GM12878 (cell line): ENCODE data around the gene RALGPS1. TPM values are rescaled to one million over a fixed set of nuclear protein-coding genes. Genes with fewer than 3 reads are reported as not detected.

Experiments
- ATAC-seq: fragments of 200-7000 bp; cut with Tn5 transposase; 3 replicates; pipeline ENCODE4 v1.9.1; 2020; ENCODE audit warnings: mild to moderate bottlenecking, moderate library complexity
- BruUV-seq: library from RNA; stranded (reverse); fragments of 400-500 nt; replicated peaks from 2 replicates; lab custom pipeline; 2021; lab: Mats Ljungman, UMichigan
- CTCF ChIA-PET: fragments of 300-600 bp; sonication (Branson Sonifier 250); formaldehyde crosslinking; extraction: SDS; loops from one replicate; lab custom pipeline; 2021; ENCODE audit warnings: inconsistent platforms; lab: Yijun Ruan, JAX
- POLR2A ChIA-PET: fragments of 350-600 bp; formaldehyde crosslinking; extraction: SDS; loops from one replicate; lab custom pipeline; 2021; ENCODE audit warnings: inconsistent platforms; lab: Charles Lee
- RAD21 ChIA-PET: fragments of 300-600 bp; sonication (Branson Sonifier 250); formaldehyde crosslinking; loops from one replicate; lab custom pipeline; 2023; ENCODE audit warnings: antibody characterized with exemption; ENCODE audit not compliant: unreplicated experiment; lab: Charles Lee
- SMC1A ChIA-PET: fragments of 300-600 bp; sonication (Branson Sonifier 250); formaldehyde crosslinking; loops from one replicate; lab custom pipeline; 2023; ENCODE audit not compliant: unreplicated experiment, uncharacterized antibody; lab: Charles Lee
- DNase-seq: peaks from one replicate; pipeline ENCODE4 v3.0.0-alpha.2; 2011; ENCODE audit warnings: low read depth, low spot score
- FAIRE-seq: peaks from 3 replicates; lab custom pipeline; 2011; peaks lifted over from hg19 to GRCh38; lab: Jason Lieb, UNC
- H2AFZ ChIP-seq: 2 replicates; pipeline ENCODE4 v1.6.0; 2011; ENCODE audit warnings: low read depth, low read length, control low read depth; ENCODE audit not compliant: control insufficient read depth
- H3K27ac ChIP-seq: 2 replicates; pipeline ENCODE4 v1.5.1; 2011; ENCODE audit warnings: control low read depth; ENCODE audit not compliant: control insufficient read depth, insufficient read depth
- H3K27me3 ChIP-seq, 2 experiments: replicated peaks in 1 of 2; 2 replicates each; pipeline versions ENCODE4 v1.6.0 to v1.6.1; 2011; ENCODE audit warnings: low read length in 1 of 2; ENCODE audit not compliant: control insufficient read depth in 2 of 2, insufficient read depth in 2 of 2
- H3K36me3 ChIP-seq, 2 experiments: 2 replicates each; pipeline ENCODE4 v1.5.1; 2011; ENCODE audit warnings: low read length in 1 of 2; ENCODE audit not compliant: control insufficient read depth in 2 of 2, insufficient read depth in 2 of 2
- H3K4me1 ChIP-seq: 2 replicates; pipeline ENCODE4 v1.6.1; 2011; ENCODE audit warnings: mild to moderate bottlenecking, low read length, moderate library complexity, mixed read lengths; ENCODE audit not compliant: control insufficient read depth, insufficient read depth
- H3K4me2 ChIP-seq: 2 replicates; pipeline ENCODE4 v1.6.0; 2011; ENCODE audit warnings: control low read depth; ENCODE audit not compliant: control insufficient read depth, insufficient read depth
- H3K4me3 ChIP-seq: fragments of 200-600 bp; sonication (generic); 2 replicates; pipeline ENCODE4 v1.5.1; 2016
- H3K79me2 ChIP-seq: 2 replicates; pipeline ENCODE4 v1.6.0; 2011; ENCODE audit warnings: low read length; ENCODE audit not compliant: control insufficient read depth, insufficient read depth
- H3K9ac ChIP-seq: 2 replicates; pipeline ENCODE4 v1.8.0; 2011; ENCODE audit warnings: low read length, control low read depth, mixed read lengths; ENCODE audit not compliant: control insufficient read depth, insufficient read depth
- H3K9me3 ChIP-seq: replicated peaks from 3 replicates; pipeline ENCODE4 v1.5.1; 2011; ENCODE audit warnings: mild to moderate bottlenecking, low read length; ENCODE audit not compliant: control insufficient read depth, insufficient read depth
- H4K20me1 ChIP-seq: 2 replicates; pipeline ENCODE4 v1.6.0; 2011; ENCODE audit not compliant: control insufficient read depth, insufficient read depth
- CTCF ChIP-seq, 3 experiments: IDR thresholded peaks in 2 of 3; conservative IDR thresholded peaks in 1 of 3; 2 replicates each; pipeline ENCODE4 v1.5.1; 2011; ENCODE audit warnings: low read depth in 3 of 3, low read length in 3 of 3, mild to moderate bottlenecking in 3 of 3, control low read depth in 2 of 3, moderate library complexity in 2 of 3, inconsistent platforms in 1 of 3, mixed read lengths in 1 of 3; ENCODE audit not compliant: control insufficient read depth in 2 of 3, insufficient read depth in 1 of 3; ENCODE audit errors: extremely low read depth in 1 of 3
- E4F1 ChIP-seq: fragments of 450-650 bp; IDR thresholded peaks from 2 replicates; pipeline ENCODE4 v1.6.1; 2018; ENCODE audit warnings: borderline replicate concordance, mild to moderate bottlenecking; ENCODE audit not compliant: partially characterized antibody
- ELK1 ChIP-seq: IDR thresholded peaks from 2 replicates; pipeline ENCODE4 v1.6.1; 2012; ENCODE audit warnings: low read depth, low read length, improper control_type of control experiment
- MTA2 ChIP-seq: fragments of 450-650 bp; IDR thresholded peaks from 2 replicates; pipeline ENCODE4 v1.6.1; 2016; ENCODE audit warnings: low read depth, mild to moderate bottlenecking, moderate library complexity
- NFYB ChIP-seq: IDR thresholded peaks from 2 replicates; pipeline ENCODE4 v1.6.1; 2011; ENCODE audit warnings: low read depth, mild to moderate bottlenecking, low read length, improper control_type of control experiment, moderate library complexity; ENCODE audit not compliant: insufficient read depth
- POLR2AphosphoS5 ChIP-seq: IDR thresholded peaks from 2 replicates; pipeline ENCODE4 v1.6.1; 2011; ENCODE audit warnings: mild to moderate bottlenecking, low read length, inconsistent platforms
- PRDM15 ChIP-seq: fragments of 450-650 bp; formaldehyde crosslinking; IDR thresholded peaks from 2 replicates; pipeline ENCODE4 v1.4.0; 2020; ENCODE audit warnings: mild to moderate bottlenecking, moderate library complexity
- SIN3A ChIP-seq: IDR thresholded peaks from 2 replicates; pipeline ENCODE4 v1.6.1; 2012; ENCODE audit warnings: low read depth, low read length, improper control_type of control experiment
- SMAD1 ChIP-seq: fragments of 450-650 bp; IDR thresholded peaks from 2 replicates; pipeline ENCODE4 v1.6.1; 2018; ENCODE audit warnings: mild to moderate bottlenecking, low read depth; ENCODE audit not compliant: partially characterized antibody
- WGBS: methylation state at CpG from one replicate; pipeline ENCODE4 v1.1.6; 2016; ENCODE audit warnings: low lambda C conversion rate; ENCODE audit not compliant: insufficient replicate concordance, insufficient coverage; ENCODE audit errors: missing lambda C conversion rate; 5-methylcytosine and 5-hydroxymethylcytosine counted together
- in situ Hi-C: fragments of 300-500 bp; cut with MboI; formaldehyde crosslinking; loops from 9 replicates; pipeline ENCODE4 v1.14.3; 2018; ENCODE audit warnings: mixed read lengths
- intact Hi-C: fragments of 100-400 bp; cut with micrococcal nuclease; formaldehyde crosslinking; loops from one replicate; pipeline ENCODE4 v1.14.2; 2022; ENCODE audit not compliant: unreplicated experiment
- polyA plus RNA-seq, 11 experiments: library from polyadenylated mRNA; depleted of rRNA in 4 of 11; unstranded in 6 of 11; stranded (reverse) in 5 of 11; fragments of >200 nt; fragmentation: Nextera tagmentation in 4 of 11; fragmentation: Illumina TruSeq in 1 of 11; extraction: Ambion mirVana in 4 of 11; extraction: Trizol in 1 of 11; gene quantifications; 1 replicate in 1 of 11; 2 replicates in 10 of 11; pipeline versions ENCODE4 v1.2.1 to v1.2.3, GENCODE V29; 2011 to 2016; ENCODE audit warnings: inconsistent platforms in 2 of 11, missing spikeins in 2 of 11, low read depth in 1 of 11
- total RNA-seq, 4 experiments: library from RNA; depleted of rRNA in 3 of 4; stranded (reverse); fragments of >200 nt in 3 of 4; fragmentation: Illumina TruSeq in 1 of 4; extraction: Trizol in 1 of 4; gene quantifications; 2 replicates each; pipeline versions ENCODE4 v1.2.1 to v1.2.3, GENCODE V29; 2013 to 2021

Gene RALGPS1
- total and polyA plus RNA-seq, 10 of the 15 experiments (the other 5 are each of a cell fraction or from before 2014, with no cell fraction given), result 0.13 to 5.6 (median 2.7) TPM

GRCh38 chr9:127179633-127180441, 265.3 kb downstream of the RALGPS1 start:
- Histone ChIP-seq H3K9ac (no peak overlapping the region), H3K79me2 (no peaks in the 10 kb centered on the region), H3K4me1 (peaks cover 27% of the 10 kb centered on the region), H3K27ac (0 out of 2 replicates have a peak overlapping the region, but pooled peaks have one; percentile 10), H3K4me3 (no peak overlapping the region), H2AFZ (no peak overlapping the region), H3K27me3 (no peaks in the 10 kb centered on the region), H3K4me2 (no peak overlapping the region), H4K20me1 (no peaks in the 10 kb centered on the region), H3K9me3 (no peaks in the 10 kb centered on the region), H3K36me3 (no peaks in the 10 kb centered on the region)
- SMC1A ChIA-PET, result interaction anchor here (1.0 to 28.2 kb wide), 8 partner anchors 17 to 180 kb away, joined by 3 to 812 read pairs (median 6); no protein-coding TSS in a partner anchor
- FAIRE-seq (no peak), DNase-seq (no peak), ATAC-seq (peak; percentile 23)
- CTCF ChIA-PET, result interaction anchor here (0.6 to 11.2 kb wide), 9 partner anchors 9 to 214 kb away, joined by 3 to 174 read pairs (median 3); no protein-coding TSS in a partner anchor
- no TSS peak for BruUV-seq
- 85% methylated on average over 15 of the region's 15 CpGs for WGBS
- intact Hi-C loops (no loop called here), in situ Hi-C loops (no loop called here)
- POLR2A ChIA-PET, result interaction anchor here (0.6 to 11.1 kb wide), 5 partner anchors 8 to 320 kb away, joined by 5 to 270 read pairs (median 7); no protein-coding TSS in a partner anchor
- RAD21 ChIA-PET, result interaction anchor here (0.8 to 17.4 kb wide), 8 partner anchors 11 to 239 kb away, joined by 3 to 515 read pairs (median 6); no protein-coding TSS in a partner anchor
- TF ChIP-seq POLR2AphosphoS5, result no peak
- TF ChIP-seq SMAD1, result peak; percentile 43
- no peak for TF ChIP-seq SIN3A
- TF ChIP-seq NFYB, result no peak
- no peak for TF ChIP-seq PRDM15 (CRISPR knock-in tag)
- no peak for TF ChIP-seq ELK1
- no peak for TF ChIP-seq E4F1
- TF ChIP-seq MTA2, result peak; percentile 47; the same call in 1 of the 2 replicates
- no peak for TF ChIP-seq CTCF (IDR thresholded peaks at IDR 0.05 in 2 of 3, conservative IDR thresholded peaks at IDR 0.05 in 1 of 3; ENCODE audit: control insufficient read depth in 2 of 3, extremely low read depth in 1 of 3, insufficient read depth in 1 of 3, low read depth in 3 of 3, low read length in 3 of 3)
